Activated CD4-positive, CD25-positive, alpha-beta regulatory T cell treated with anti-CD3 and anti-CD28 coated beads, Interleukin-2, amount 50 U/mL, for 72 hours (primary cell): Measurements from ENCODE around the gene LEPROT.

Experiments
- DNase-seq: peaks from one replicate; pipeline ENCODE4 v3.0.0; 2021

Gene LEPROT

GRCh38 chr1:65479554-65480204, 59.2 kb downstream of the LEPROT start:
- no peak for DNase-seq

- no peak for DNase-seq
Measured at GRCh38 chr1:65480684-65481405, 60.4 kb downstream of the LEPROT start.

- no peak for DNase-seq
Measured at GRCh38 chr1:65483993-65484754, 63.7 kb downstream of the LEPROT start.
